B cell (primary cell): Measurements from ENCODE around the gene RCC1.

Source experiments
- CTCF ChIP-seq: fragments of 200-600 bp; IDR thresholded peaks from one replicate; pipeline ENCODE4 v1.8.0; 2022; ENCODE audit warnings: antibody characterized with exemption, mild to moderate bottlenecking
- EZH2 ChIP-seq: IDR thresholded peaks from 2 replicates; pipeline ENCODE4 v1.6.1; 2012; ENCODE audit warnings: borderline replicate concordance, low read depth, mild to moderate bottlenecking, moderate library complexity, low read length; ENCODE audit not compliant: insufficient read depth, poor library complexity, severe bottlenecking

DNA sequence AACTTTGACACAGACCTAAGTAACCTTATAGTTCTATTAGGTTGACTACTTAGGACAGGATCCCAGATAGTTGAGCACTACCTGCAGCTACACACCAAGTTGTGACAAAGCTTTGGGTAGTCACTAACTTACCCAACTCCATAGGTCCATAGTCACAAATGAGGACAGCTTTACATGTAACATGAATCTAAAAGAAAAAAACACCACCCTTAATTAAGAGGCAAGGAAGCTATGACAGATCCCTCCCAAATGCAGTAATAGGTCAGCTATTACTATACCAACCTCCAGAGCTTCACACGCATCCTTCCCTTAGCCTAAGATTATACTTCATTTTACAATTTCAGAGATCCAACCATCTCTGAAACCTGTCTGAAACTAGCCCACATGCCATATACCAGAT is 73.6 kb downstream of the RCC1 start:
- TF ChIP-seq CTCF (no peak), EZH2 (no peak)
